Activated CD4-positive, alpha-beta memory T cell treated with anti-CD3 and anti-CD28 coated beads, Interleukin-2, amount 10 ng/mL, durations not matched to agents 7 days and 5 days (primary cell): Measurements from ENCODE around the gene CETN1. TPM values are rescaled to one million over a fixed set of nuclear protein-coding genes. Genes with fewer than 3 reads are reported as not detected.

Experiments used
- CTCF ChIA-PET: fragments of 350-600 bp; sonication (Branson Sonifier 250); formaldehyde crosslinking; loops from one replicate; lab custom pipeline; 2021; ENCODE audit warnings: antibody characterized with exemption, inconsistent platforms; lab: Charles Lee
- POLR2A ChIA-PET: fragments of 350-600 bp; sonication (Branson Sonifier 250); formaldehyde crosslinking; loops from one replicate; lab custom pipeline; 2021; ENCODE audit warnings: antibody characterized with exemption; lab: Charles Lee
- DNase-seq: peaks from one replicate; pipeline ENCODE4 v3.0.0-alpha.2; 2020
- H3K27ac Mint-ChIP-seq: one replicate; pipeline ENCODE4 v1.8.0; 2021; ENCODE audit warnings: mild to moderate bottlenecking, mixed read lengths
- H3K27me3 Mint-ChIP-seq: one replicate; pipeline ENCODE4 v1.8.0; 2021; ENCODE audit warnings: mixed read lengths
- H3K36me3 Mint-ChIP-seq: one replicate; pipeline ENCODE4 v1.8.0; 2021; ENCODE audit warnings: low read depth, mixed read lengths
- H3K4me1 Mint-ChIP-seq: one replicate; pipeline ENCODE4 v1.8.0; 2021; ENCODE audit warnings: mixed read lengths
- H3K4me3 Mint-ChIP-seq: one replicate; pipeline ENCODE4 v1.8.0; 2021; ENCODE audit warnings: mild to moderate bottlenecking, mixed read lengths
- H3K9me3 Mint-ChIP-seq: one replicate; pipeline ENCODE4 v1.8.0; 2021; ENCODE audit warnings: mixed read lengths
- total RNA-seq, 2 experiments: library from RNA; stranded (reverse); gene quantifications; one replicate each; pipeline ENCODE4 v1.2.3, GENCODE V29; 2021

The CETN1 gene
- total RNA-seq, 2 experiments from 2014 or later: not detected

DNA sequence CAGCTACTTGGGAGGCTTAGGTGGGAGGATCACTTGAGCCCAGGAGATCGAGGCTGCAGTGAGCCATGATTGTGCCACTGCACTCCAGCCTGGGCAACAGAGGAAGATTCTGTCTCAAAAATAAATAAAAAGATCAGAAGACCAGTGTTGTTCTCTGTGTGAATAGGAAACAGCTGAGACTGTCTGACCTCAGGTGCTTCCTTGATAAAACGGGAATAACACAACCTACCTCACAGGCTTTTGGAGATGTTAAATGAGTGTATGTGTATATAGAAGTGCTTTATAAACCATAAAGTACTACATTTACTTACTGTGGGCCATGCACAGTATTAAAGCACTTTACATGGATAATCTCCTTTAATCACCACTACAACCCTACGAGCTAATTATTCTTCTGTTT, 9.9 kb upstream of the CETN1 start:
- Mint-ChIP-seq H3K36me3 (no peaks in the 10 kb centered on the region), H3K4me3 (no peak overlapping the region), H3K27ac (no peak overlapping the region), H3K27me3 (peaks cover 3% of the 10 kb centered on the region), H3K4me1 (no peaks in the 10 kb centered on the region), H3K9me3 (no peaks in the 10 kb centered on the region)
- DNase-seq: no peak
- CTCF ChIA-PET: no interaction called here
- POLR2A ChIA-PET: no interaction called here

DNA sequence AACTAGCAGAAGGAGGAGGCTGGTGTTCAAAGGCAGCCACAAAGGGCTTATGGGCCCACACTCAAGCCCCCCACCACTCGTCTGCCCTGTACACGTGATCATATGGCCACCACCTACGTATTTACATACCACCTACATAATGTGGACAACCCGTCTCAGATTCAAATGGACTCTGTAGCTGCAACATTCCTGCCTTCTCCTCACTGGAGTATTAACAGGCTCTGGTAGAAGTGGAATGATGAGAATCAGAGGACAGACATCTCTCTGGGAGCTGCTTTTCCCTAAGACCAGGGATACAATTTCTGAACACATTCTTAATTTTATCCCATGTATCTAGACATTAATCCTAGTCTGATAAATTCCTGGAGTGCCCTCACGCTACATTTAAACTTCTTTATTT, 9.5 kb upstream of the CETN1 start:
- Mint-ChIP-seq H3K27me3 (peaks cover 1% of the 10 kb centered on the region), H3K4me3 (no peak overlapping the region), H3K4me1 (no peaks in the 10 kb centered on the region), H3K36me3 (no peaks in the 10 kb centered on the region), H3K9me3 (no peaks in the 10 kb centered on the region), H3K27ac (no peak overlapping the region)
- no peak for DNase-seq
- CTCF ChIA-PET: no interaction called here
- POLR2A ChIA-PET: no interaction called here

DNA sequence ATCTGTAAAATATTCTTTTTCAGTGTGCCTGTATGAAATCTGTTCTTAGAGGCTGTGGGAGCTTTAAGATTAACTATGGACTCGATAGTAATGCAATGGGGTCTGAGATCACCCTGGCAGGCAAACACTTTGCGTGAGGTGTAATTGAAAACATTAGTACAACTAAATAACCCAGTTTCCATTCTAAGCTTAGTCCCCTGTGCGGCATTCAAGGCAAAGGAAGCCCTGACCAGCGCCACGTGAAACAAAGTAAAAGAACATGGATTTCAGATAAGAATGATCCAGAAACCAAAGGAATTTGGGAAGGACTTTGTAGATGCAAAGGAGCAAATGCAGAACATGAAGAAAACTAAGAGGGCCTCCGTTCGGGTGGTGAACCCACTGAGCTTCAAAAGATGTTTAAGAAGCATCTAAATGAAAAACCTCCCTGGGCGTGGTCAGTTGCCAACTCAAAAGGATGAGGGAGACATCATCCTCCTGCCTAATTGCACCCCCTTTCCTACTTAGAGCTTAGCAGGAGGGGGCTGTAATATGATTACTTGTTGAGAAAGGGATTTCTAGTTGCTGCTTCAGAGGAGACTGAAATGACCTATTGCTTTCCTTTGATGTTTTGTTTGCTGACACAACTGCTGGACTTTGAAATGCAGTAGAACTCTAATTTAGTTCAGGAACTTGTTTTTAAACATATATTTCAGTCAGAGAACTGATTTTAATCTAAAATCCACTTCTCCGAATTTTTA, 7.9 kb upstream of the CETN1 start:
- CTCF ChIA-PET: no interaction called here
- H3K4me3 Mint-ChIP-seq: no peak overlapping the region

DNA sequence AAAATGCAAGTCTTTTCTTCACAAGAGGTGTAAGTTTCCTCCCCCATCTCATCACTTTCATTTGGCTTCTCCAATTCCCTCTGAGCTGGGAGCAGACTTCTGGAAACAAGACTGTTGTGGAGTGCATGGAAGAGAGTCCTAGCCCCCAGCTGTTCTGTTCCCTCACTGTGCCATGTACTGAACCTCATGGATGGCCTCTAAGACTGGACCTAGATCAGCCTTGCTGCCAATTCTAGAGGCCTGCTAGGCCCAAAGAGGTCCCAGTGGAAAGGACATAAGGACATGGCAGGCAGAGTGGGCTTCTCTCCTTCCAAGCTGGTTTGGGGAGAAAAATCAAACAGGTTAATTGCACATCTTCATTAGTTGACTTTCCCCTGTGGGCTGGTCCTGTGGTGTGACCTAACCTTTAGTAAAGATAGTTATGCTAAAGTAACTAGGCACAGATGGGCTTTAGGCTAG, 7.3 kb upstream of the CETN1 start:
- no peaks in the 10 kb centered on the region for H3K9me3 Mint-ChIP-seq
- H3K4me3 Mint-ChIP-seq: no peak overlapping the region
- ChIA-PET POLR2A (no interaction called here), CTCF (no interaction called here)
- H3K27ac Mint-ChIP-seq: no peak overlapping the region
- no peak for DNase-seq
- no peaks in the 10 kb centered on the region for H3K36me3 Mint-ChIP-seq
- no peaks in the 10 kb centered on the region for H3K4me1 Mint-ChIP-seq
- H3K27me3 Mint-ChIP-seq: no peaks in the 10 kb centered on the region

More for the DNA sequence above, 7.9 kb upstream of the CETN1 start:
- Mint-ChIP-seq H3K27ac (no peak overlapping the region), H3K4me1 (no peaks in the 10 kb centered on the region), H3K27me3 (peaks cover 1% of the 10 kb centered on the region), H3K9me3 (no peaks in the 10 kb centered on the region), H3K36me3 (no peaks in the 10 kb centered on the region)
- POLR2A ChIA-PET: no interaction called here
- DNase-seq: no peak

DNA sequence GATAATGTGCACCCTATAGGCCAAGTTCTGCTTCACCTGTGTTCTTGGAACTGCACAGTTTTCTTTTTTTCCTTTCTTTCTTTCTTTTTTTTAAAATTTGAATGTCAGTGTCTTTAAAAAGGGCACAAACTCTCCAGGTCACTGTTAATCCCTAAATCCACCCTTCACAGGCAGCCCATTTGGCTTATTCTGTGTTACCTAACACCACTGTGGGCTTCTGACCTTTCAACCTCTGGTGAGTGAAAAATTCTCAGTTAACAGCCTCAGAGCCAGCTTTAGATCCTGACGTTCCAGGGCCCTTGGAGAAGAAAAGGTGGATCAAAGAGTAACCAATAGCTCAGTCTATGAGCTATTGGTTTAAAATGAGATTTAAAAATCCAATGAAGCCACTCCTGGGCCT, 6.8 kb upstream of the CETN1 start:
- H3K9me3 Mint-ChIP-seq: no peaks in the 10 kb centered on the region
- no peaks in the 10 kb centered on the region for H3K36me3 Mint-ChIP-seq
- ChIA-PET CTCF (no interaction called here), POLR2A (no interaction called here)
- H3K4me1 Mint-ChIP-seq: no peaks in the 10 kb centered on the region
- no peak overlapping the region for H3K27ac Mint-ChIP-seq
- H3K27me3 Mint-ChIP-seq: no peaks in the 10 kb centered on the region
- no peak for DNase-seq
- no peak overlapping the region for H3K4me3 Mint-ChIP-seq

DNA sequence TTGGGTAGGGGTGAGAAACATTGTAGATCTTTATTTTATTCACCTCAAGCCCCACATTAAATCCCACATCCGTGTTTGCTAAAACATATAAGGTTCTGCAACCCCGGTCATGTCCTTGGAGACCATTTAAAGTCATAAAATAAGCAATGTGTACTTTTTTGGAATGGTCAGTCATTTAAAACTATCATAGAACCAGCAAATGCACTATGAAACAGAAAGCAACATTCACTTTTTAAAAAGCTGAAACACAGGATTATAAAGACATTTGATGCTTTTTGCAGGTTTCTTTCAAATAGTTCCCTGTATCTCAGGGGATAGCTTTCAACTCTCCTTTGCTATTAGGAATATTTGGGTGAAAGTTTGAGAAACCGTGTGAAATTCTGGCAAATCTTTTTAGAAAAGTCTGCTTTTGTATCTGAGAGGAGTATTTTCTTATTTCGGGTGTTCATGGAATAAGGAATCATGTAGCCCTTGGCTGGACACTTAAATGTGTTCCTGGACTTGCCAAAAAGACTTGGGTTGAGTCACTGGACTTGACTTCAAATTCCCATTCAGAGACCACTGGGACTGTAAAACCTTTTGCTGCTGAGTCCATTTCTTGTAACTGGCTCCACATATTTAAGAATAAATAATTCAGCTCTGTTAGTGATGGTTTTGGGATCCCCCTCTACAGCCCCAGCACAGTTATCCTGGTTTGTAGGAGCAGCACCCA, 5.9 kb upstream of the CETN1 start:
- Mint-ChIP-seq H3K4me3 (no peak overlapping the region), H3K4me1 (no peaks in the 10 kb centered on the region), H3K27me3 (no peaks in the 10 kb centered on the region), H3K9me3 (no peaks in the 10 kb centered on the region), H3K27ac (no peak overlapping the region), H3K36me3 (no peaks in the 10 kb centered on the region)
- DNase-seq: no peak
- ChIA-PET POLR2A (no interaction called here), CTCF (no interaction called here)

DNA sequence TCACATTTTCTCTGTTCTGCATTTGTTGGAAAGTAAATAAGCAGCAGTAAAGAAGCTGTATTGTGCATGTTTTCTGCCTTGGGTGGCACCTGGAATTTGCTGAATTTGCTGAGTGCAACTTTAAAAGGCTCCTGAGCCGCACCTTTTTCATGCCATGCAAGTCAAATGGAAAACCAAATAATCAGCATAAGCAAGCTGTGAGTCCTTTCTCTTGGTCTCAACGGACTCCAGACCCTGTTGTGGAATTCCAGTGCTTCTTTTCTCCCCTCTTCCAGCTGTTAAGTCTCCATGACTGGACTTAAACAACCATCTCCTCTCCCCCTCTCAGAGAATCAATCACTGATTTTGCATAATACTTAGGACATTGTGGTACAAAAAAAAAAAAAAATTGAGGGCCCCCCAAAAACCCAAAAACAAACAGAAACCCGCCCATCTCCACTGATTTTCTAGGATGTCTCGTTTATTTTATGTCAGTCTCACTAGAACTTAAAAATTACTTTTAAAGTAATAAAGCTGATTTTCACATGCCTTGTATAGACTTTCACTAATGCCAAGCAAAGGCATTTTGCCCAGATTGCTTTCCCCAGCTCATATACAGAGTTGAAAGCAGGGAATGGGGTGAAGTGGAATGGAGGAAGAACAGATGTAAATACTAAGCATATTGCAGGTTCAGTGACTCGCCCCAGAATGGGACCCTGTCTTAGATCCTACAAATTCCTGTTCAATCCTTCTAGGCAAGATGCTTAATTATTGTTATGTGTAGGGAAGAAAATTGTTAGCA, 5.1 kb upstream of the CETN1 start:
- no peak for DNase-seq
- Mint-ChIP-seq H3K4me1 (no peaks in the 10 kb centered on the region), H3K9me3 (no peaks in the 10 kb centered on the region), H3K27me3 (no peaks in the 10 kb centered on the region), H3K36me3 (no peaks in the 10 kb centered on the region), H3K27ac (no peak overlapping the region), H3K4me3 (no peak overlapping the region)
- CTCF ChIA-PET: no interaction called here
- POLR2A ChIA-PET: no interaction called here

DNA sequence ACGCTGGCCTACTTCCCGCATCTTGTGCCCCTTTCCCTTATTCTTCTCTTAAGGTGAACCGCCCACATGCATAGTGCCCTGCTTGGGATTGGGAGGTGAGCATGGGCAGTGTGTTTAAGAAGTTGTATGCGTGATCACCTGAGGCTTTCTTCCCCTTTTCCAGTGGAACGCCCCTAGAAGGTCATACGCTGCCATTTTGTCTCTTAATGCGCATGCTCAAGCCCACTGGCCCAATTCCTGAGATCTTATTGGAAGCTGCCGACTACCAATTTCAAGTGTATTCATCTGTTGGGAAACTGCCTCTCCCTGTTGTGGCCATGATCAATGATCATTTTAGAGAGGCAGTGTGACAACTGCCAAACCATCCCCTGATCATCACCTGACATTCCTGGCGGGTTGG, 3.3 kb upstream of the CETN1 start:
- CTCF ChIA-PET: no interaction called here
- Mint-ChIP-seq H3K27me3 (no peaks in the 10 kb centered on the region), H3K4me1 (no peaks in the 10 kb centered on the region), H3K36me3 (no peaks in the 10 kb centered on the region), H3K27ac (no peak overlapping the region), H3K4me3 (no peak overlapping the region), H3K9me3 (no peaks in the 10 kb centered on the region)
- DNase-seq: no peak
- POLR2A ChIA-PET: no interaction called here

DNA sequence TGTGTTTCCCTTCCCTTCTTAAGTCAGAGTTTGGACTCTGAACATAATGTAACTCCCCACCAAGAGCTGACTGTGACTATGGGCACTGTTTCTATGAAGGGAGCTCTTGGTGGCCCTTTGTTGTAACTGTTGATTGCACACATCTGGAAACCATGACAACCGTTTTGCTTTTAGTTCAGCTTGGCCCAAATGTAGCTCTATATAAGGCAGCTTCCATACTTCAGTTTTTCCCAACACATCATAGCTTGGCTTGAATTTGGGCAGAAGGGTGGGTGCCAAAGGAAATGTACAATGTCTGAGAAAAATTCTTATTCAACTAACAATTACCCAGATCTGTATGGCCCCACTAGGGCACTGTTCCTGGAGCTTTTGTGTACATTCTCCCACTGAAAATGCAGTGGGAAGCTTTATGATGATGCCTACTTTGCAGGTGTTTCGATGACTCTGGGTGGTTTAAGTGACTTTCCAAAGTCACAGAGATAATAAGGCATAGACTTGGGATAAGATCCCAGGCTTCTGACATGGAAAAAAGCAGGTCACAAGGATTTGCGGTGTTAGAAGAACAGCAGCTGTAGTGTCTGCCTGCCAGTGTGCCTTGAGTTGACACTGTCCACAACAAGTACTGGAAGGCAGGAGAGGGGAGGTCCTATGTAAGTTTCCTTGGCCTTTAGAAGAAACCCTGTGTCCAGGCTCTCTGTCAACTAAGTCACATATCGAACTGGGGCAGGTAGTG, 2.4 kb upstream of the CETN1 start:
- Mint-ChIP-seq H3K4me1 (no peaks in the 10 kb centered on the region), H3K27me3 (no peaks in the 10 kb centered on the region)
- CTCF ChIA-PET: no interaction called here

DNA sequence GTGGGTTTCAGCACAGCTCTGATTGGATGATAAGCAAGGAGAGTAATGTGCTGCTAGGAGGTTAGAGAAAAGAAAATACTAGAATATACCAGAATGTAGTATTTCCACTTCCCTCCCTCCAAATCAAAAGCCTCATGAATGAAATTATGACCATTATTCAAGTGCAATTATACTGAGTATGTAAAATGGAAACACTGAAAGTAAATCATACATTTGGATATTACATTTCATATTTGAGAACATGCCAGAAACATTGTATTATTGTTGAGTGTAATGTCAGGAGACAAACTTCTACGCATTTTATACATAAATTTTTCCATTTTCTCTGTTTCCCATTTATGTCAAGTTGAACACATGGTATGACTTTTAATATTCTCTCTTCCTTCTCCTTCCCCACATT, 942 bp upstream of the CETN1 start:
- H3K27me3 Mint-ChIP-seq: no peaks in the 10 kb centered on the region
- no peak overlapping the region for H3K27ac Mint-ChIP-seq

More for the DNA sequence above, 2.4 kb upstream of the CETN1 start:
- Mint-ChIP-seq H3K4me3 (no peak overlapping the region), H3K9me3 (no peaks in the 10 kb centered on the region), H3K36me3 (no peaks in the 10 kb centered on the region), H3K27ac (no peak overlapping the region)
- DNase-seq: no peak
- POLR2A ChIA-PET: interaction anchor here (0.8 kb wide), 1 partner anchor 80 kb away, joined by 3 read pairs; no protein-coding TSS in a partner anchor

DNA sequence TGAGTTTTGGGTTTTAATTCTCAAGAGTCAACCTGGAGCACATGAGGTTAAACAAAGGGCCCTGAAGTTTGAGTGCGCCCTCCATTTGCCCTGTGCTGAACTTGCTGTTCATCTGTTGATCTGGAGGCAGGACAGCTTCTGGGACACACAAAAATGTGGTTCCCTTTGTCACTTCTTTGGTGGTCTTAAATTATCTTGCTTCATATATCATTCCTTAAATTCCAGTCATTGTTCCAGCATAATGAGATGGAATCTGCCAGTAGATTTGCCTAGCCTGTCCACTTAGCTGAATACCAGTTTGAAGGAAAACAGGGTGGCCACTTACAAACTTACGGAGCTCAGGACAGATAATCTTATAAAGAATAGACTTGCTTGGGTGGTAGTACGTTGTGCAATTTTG, 916 bp downstream of the CETN1 start:
- ChIA-PET CTCF (no interaction called here), POLR2A (no interaction called here)
- Mint-ChIP-seq H3K36me3 (no peaks in the 10 kb centered on the region), H3K4me1 (no peaks in the 10 kb centered on the region), H3K27me3 (no peaks in the 10 kb centered on the region), H3K27ac (no peak overlapping the region), H3K4me3 (no peak overlapping the region), H3K9me3 (no peaks in the 10 kb centered on the region)
- DNase-seq: no peak

More for the DNA sequence above, 942 bp upstream of the CETN1 start:
- Mint-ChIP-seq H3K4me1 (no peaks in the 10 kb centered on the region), H3K9me3 (no peaks in the 10 kb centered on the region), H3K36me3 (no peaks in the 10 kb centered on the region), H3K4me3 (no peak overlapping the region)
- CTCF ChIA-PET: no interaction called here
- DNase-seq: no peak
- POLR2A ChIA-PET: no interaction called here

DNA sequence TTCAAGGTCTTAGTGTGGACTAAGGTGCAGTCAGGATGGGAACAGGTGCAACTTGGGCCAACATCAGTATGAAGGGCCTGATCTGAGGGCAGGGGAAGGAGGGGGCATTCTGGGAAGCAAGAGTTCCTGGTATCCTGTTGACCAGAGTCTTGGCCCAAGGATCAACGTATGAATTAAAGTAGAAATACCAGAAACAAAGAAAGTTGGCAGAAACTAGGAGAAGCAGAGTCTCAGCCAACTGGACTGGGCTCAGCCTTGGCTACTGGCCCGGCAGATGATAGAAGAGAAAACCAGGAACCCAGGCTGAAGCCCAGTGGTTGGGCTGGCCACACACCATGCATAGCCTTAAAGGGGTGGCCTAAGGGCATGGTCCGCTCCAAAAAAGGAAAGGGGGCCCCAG, 2.3 kb downstream of the CETN1 start:
- ChIA-PET CTCF (no interaction called here), POLR2A (no interaction called here)
- H3K36me3 Mint-ChIP-seq: no peaks in the 10 kb centered on the region
- H3K9me3 Mint-ChIP-seq: no peaks in the 10 kb centered on the region
- no peak overlapping the region for H3K4me3 Mint-ChIP-seq
- no peak overlapping the region for H3K27ac Mint-ChIP-seq
- no peak for DNase-seq
- no peaks in the 10 kb centered on the region for H3K27me3 Mint-ChIP-seq
- H3K4me1 Mint-ChIP-seq: no peaks in the 10 kb centered on the region

DNA sequence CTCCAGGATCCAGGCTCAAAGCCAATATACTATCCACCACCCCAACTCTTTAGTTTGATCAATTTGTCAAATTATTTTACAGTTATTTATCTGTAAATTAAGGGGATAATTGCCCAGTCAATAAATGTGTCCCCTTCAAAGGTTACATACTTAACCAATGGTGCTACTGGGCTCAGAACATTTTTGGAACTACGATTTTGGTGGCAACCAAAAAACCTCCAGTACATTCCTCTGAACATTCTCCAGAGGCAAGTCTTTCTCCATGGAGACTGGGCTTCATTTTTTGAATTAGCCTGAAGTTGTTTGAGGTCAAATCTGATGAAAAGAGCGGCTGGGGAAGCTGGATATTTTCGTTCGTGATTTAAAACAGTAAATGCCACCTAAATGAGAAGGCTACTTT, 14.9 kb downstream of the CETN1 start:
- no peak overlapping the region for H3K27ac Mint-ChIP-seq
- no peak for DNase-seq
- no peaks in the 10 kb centered on the region for H3K36me3 Mint-ChIP-seq
- H3K27me3 Mint-ChIP-seq: peaks cover 22% of the 10 kb centered on the region
- POLR2A ChIA-PET: no interaction called here
- H3K4me3 Mint-ChIP-seq: no peak overlapping the region
- peaks cover 10% of the 10 kb centered on the region for H3K4me1 Mint-ChIP-seq
- CTCF ChIA-PET: no interaction called here
- no peaks in the 10 kb centered on the region for H3K9me3 Mint-ChIP-seq
